K562 treated with DMSO at 1 percent for 4 hours (cell line): ENCODE results near the gene ATXN2L. TPM values are rescaled to one million over a fixed set of nuclear protein-coding genes. Genes with fewer than 3 reads are reported as not detected.

Experiments used
- total RNA-seq: library from RNA; unstranded; fragments of 300-600 nt; gene quantifications from 2 replicates; pipeline ENCODE4 v1.2.3, GENCODE V29; 2022; ENCODE audit not compliant: insufficient read depth

The ATXN2L gene, protein sequence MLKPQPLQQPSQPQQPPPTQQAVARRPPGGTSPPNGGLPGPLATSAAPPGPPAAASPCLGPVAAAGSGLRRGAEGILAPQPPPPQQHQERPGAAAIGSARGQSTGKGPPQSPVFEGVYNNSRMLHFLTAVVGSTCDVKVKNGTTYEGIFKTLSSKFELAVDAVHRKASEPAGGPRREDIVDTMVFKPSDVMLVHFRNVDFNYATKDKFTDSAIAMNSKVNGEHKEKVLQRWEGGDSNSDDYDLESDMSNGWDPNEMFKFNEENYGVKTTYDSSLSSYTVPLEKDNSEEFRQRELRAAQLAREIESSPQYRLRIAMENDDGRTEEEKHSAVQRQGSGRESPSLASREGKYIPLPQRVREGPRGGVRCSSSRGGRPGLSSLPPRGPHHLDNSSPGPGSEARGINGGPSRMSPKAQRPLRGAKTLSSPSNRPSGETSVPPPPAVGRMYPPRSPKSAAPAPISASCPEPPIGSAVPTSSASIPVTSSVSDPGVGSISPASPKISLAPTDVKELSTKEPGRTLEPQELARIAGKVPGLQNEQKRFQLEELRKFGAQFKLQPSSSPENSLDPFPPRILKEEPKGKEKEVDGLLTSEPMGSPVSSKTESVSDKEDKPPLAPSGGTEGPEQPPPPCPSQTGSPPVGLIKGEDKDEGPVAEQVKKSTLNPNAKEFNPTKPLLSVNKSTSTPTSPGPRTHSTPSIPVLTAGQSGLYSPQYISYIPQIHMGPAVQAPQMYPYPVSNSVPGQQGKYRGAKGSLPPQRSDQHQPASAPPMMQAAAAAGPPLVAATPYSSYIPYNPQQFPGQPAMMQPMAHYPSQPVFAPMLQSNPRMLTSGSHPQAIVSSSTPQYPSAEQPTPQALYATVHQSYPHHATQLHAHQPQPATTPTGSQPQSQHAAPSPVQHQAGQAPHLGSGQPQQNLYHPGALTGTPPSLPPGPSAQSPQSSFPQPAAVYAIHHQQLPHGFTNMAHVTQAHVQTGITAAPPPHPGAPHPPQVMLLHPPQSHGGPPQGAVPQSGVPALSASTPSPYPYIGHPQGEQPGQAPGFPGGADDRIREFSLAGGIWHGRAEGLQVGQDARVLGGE
- 242 and 282 TPM in 2 replicates for total RNA-seq

DNA sequence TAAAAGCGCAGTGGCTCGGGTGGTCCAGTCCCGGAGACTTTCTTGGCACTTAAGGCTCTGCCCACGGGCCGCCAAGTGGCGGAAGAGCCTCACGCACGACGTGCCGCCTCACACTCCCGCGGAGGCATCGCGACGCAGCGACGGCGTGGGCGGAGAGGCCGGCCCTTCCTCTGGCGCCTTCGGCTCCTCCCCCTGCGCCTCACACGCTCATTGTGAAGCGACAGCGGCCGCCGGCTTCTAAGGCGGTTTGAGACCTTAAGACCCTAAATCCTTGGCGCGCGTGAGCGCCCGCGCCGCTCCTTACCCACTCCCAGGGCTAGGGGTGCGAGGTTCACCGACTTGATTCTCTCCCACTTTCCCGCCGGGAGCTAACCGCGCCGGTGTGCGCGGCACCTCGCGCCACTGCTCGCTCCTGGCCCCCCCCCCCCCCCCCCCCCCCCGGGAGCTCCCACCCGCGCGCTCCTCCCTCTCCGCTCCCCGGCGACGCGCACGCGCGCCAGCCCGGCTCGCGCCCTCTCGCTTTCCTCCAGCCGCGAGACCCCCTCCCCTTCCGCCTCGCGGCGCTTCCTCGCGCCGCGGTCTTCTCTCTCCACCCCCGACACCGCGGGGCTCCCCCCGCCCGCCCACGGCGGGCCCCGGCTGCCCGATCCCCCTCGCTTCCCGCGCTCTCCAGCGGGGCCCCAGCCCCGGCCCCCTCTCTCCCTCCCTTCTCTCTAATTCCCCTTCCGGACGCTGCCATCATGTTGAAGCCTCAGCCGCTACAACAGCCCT is at the start of gene ATXN2L:
ATXN2L (plus strand) TSS at position 480 of the 771 bp plus-strand sequence; CDS start at position 741, 261 bp downstream.

DNA sequence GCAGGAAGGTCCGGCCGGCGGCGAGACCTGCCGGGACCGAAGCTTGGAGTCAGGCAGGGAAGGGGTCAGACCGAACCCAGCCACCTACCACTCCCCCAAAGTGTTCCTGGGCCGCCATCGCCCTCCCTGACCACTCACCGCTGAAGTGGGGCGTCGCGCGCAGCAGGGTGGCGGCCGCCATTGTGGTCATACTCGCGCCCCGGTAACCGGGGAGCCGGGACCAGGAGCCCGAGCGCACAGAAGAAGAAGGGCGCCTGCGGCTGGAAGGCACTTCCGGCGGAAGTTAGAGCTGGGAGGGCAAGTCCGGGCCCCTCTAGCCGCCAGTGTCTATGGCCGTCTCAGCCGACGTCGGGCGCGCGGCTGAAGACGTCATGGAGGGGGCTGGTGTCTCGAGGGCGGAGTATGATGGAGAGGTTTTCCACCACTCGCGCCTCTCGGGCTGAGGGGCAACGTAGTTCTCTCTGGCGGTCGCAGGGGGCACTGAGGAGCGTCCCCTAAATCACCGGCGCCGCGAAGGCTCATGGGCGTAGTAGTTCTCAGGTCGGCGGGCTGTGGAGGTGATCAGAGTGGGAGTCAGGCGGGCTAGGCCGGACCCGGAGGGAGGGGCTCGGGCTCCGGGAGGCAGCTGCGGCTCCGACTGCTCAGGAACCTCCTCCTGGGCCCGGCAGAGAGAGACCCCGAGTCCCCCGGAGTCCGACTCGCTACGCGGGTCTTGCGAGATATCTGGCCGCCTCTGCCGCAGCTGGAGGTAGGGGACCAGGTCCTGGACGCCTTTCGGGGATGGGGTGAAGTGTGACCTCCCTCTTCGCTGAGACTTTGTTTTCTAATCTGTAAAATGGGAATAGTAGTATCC is 23.5 kb downstream of the ATXN2L start, which contains the start of gene TUFM:
TUFM (minus strand) TSS at position 269 of the 853 bp plus-strand sequence; CDS start at position 190, 79 bp downstream.

DNA sequence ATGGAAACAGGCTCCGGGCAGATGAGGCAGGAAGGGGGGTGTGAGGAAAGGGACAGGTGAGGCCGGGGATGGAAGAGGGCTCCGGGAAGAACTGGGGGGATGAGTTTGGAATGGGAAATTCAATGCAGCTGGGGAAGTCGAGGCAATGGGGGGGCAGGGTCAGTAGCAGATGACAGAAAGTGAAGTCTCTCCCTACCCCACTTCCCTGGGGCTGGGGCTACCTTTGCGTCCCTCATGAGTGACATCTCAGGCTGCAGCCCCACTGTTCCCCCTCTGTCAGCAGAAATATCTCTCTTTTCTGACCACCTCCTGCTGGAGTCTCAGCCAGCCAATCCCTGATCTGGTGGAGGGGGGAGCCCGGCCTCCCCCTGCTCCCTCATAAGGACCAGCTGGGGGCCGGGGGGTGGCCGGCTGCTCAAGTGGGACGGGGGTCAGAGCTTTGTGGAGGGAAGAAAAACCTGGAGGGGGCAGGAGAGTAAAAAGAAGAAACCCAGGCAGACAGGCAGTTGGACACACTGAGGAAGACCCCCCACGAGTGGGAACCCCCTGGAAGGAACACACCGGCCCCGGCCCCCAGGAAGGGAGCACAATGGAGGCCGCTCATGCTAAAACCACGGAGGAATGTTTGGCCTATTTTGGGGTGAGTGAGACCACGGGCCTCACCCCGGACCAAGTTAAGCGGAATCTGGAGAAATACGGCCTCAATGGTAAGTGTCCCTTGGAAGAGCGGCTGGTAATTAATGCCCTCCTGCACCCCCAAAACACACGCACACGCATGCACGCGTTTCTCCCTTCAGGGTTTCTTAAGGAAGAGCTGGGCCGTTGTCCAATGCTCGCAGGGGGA is 55.5 kb downstream of the ATXN2L start, which contains the start of gene ATP2A1:
ATP2A1 (plus strand) TSS at position 406 of the 844 bp plus-strand sequence; CDS start at position 590, 184 bp downstream.

Other genes starting within 250 kb of the ATXN2L start
- gene SULT1A2, start 225.9 kb upstream of the ATXN2L start, total RNA-seq: 4.2 and 4.7 TPM in 2 replicates
- gene SULT1A1, start 213.0 kb upstream of the ATXN2L start, total RNA-seq: 84.6 and 95.3 TPM in 2 replicates
- gene NPIPB8, start 184.9 kb upstream of the ATXN2L start, total RNA-seq: not detected in 2 replicates
- gene EIF3C, start 111.5 kb upstream of the ATXN2L start, total RNA-seq: 236 and 351 TPM in 2 replicates
- 0.80 and 1.1 TPM in 2 replicates for gene NPIPB9, start 71.2 kb upstream of the ATXN2L start, total RNA-seq
- gene TUFM, start 23.3 kb downstream of the ATXN2L start, total RNA-seq: 252 and 257 TPM in 2 replicates
- 43.6 and 52.7 TPM in 2 replicates for gene SH2B1, start 40.8 kb downstream of the ATXN2L start, total RNA-seq
- 5.5 and 7.3 TPM in 2 replicates for gene ATP2A1, start 55.5 kb downstream of the ATXN2L start, total RNA-seq
- gene RABEP2, start 102.2 kb downstream of the ATXN2L start, total RNA-seq: 13.0 and 13.3 TPM in 2 replicates
- gene CD19, start 109.0 kb downstream of the ATXN2L start, total RNA-seq: 3.8 and 6.8 TPM in 2 replicates
- 28.8 TPM in 2 replicates for gene NFATC2IP, start 127.9 kb downstream of the ATXN2L start, total RNA-seq
- gene SPNS1, start 151.8 kb downstream of the ATXN2L start, total RNA-seq: 90.1 and 109 TPM in 2 replicates
- gene LAT, start 162.1 kb downstream of the ATXN2L start, total RNA-seq: 3.3 and 8.9 TPM in 2 replicates